K562 (cell line): Measurements from ENCODE around the gene IRX2. TPM values are rescaled to one million over a fixed set of nuclear protein-coding genes. Genes with fewer than 3 reads are reported as not detected.

Source experiments
- ATAC-seq: fragments of 200-7000 bp; cut with Tn5 transposase; 3 replicates; pipeline ENCODE4 v1.9.1; 2020; ENCODE audit warnings: moderate library complexity
- BruUV-seq: library from RNA; stranded (reverse); fragments of 400-500 nt; replicated peaks from 2 replicates; lab custom pipeline; 2021; lab: Mats Ljungman, UMichigan
- CTCF ChIA-PET: fragments of 300-600 bp; formaldehyde crosslinking; extraction: SDS; loops from one replicate; lab custom pipeline; 2021; ENCODE audit warnings: low intra/inter-chr PET ratio; lab: Yijun Ruan, JAX
- POLR2A ChIA-PET: fragments of 300-600, 350-650 bp; sonication (Branson Sonifier 250); formaldehyde crosslinking; extraction: SDS; loops from one replicate; lab custom pipeline; 2021; ENCODE audit warnings: antibody characterized with exemption, inconsistent platforms; lab: Yijun Ruan, JAX
- DNase-seq, 4 experiments: peaks; one replicate each; pipeline versions ENCODE4 v3.0.0 to v3.0.0-alpha.2; 2011 to 2018; ENCODE audit warnings: low spot score in 3 of 4, mixed read lengths in 3 of 4; ENCODE audit errors: extremely low read depth in 1 of 4
- FAIRE-seq: peaks from 2 replicates; lab custom pipeline; 2011; peaks lifted over from hg19 to GRCh38; lab: Jason Lieb, UNC
- H2AFZ ChIP-seq: 2 replicates; pipeline ENCODE4 v1.6.0; 2011; ENCODE audit warnings: low read depth, low read length, control low read depth, inconsistent platforms
- H3K27ac ChIP-seq: fragments of 200-600 bp; 3 replicates; pipeline ENCODE4 v1.8.0; 2011; ENCODE audit warnings: low read depth, mild to moderate bottlenecking, control low read depth, inconsistent platforms, low read length, moderate library complexity, mixed read lengths; ENCODE audit errors: extremely low read depth
- H3K27me3 ChIP-seq, 2 experiments: fragments of 300-600 bp in 1 of 2; 2 replicates in 1 of 2; 3 replicates in 1 of 2; pipeline versions ENCODE4 v1.6.0 to v1.8.0; 2011; ENCODE audit warnings: inconsistent platforms in 2 of 2, low read length in 2 of 2, mild to moderate bottlenecking in 1 of 2, mixed read lengths in 1 of 2, moderate library complexity in 1 of 2; ENCODE audit not compliant: control insufficient read depth in 2 of 2, insufficient read depth in 2 of 2
- H3K36me3 ChIP-seq: fragments of 300-600 bp; 3 replicates; pipeline ENCODE4 v1.8.0; 2011; ENCODE audit warnings: mild to moderate bottlenecking, low read length, inconsistent platforms; ENCODE audit not compliant: control insufficient read depth, insufficient read depth
- H3K4me1 ChIP-seq, 2 experiments: fragments of 200-600 bp in 1 of 2; replicated peaks in 1 of 2; 2 replicates in 1 of 2; 3 replicates in 1 of 2; pipeline versions ENCODE4 v1.5.1 to v1.8.0; 2011; ENCODE audit warnings: inconsistent platforms in 2 of 2, low read length in 2 of 2, mild to moderate bottlenecking in 1 of 2, mixed read lengths in 1 of 2, moderate library complexity in 1 of 2; ENCODE audit not compliant: control insufficient read depth in 2 of 2, insufficient read depth in 2 of 2
- H3K4me2 ChIP-seq: 2 replicates; pipeline ENCODE4 v1.6.1; 2011; ENCODE audit warnings: low read length, control low read depth, inconsistent platforms, mixed read lengths; ENCODE audit not compliant: insufficient read depth
- H3K4me3 ChIP-seq: fragments of 200-600 bp; sonication (generic), shearing (Covaris generic); 2 replicates; pipeline ENCODE4 v1.5.1; 2016; ENCODE audit warnings: control low read depth, inconsistent platforms
- H3K79me2 ChIP-seq: fragments of 200-600 bp; 3 replicates; pipeline ENCODE4 v1.8.0; 2011; ENCODE audit warnings: low read length, inconsistent platforms; ENCODE audit not compliant: control insufficient read depth, insufficient read depth
- H3K9ac ChIP-seq, 2 experiments: 2 replicates each; pipeline versions ENCODE4 v1.6.0 to v1.6.1; 2011; ENCODE audit warnings: low read depth in 2 of 2, low read length in 2 of 2, control low read depth in 1 of 2, inconsistent platforms in 1 of 2, mild to moderate bottlenecking in 1 of 2, mixed read lengths in 1 of 2; ENCODE audit not compliant: insufficient read depth in 1 of 2
- H3K9me1 ChIP-seq: one replicate; pipeline ENCODE4 v1.6.0; 2011; ENCODE audit warnings: inconsistent platforms, mild to moderate bottlenecking, low read length, moderate library complexity; ENCODE audit not compliant: control insufficient read depth, insufficient read depth
- H3K9me3 ChIP-seq: replicated peaks from 2 replicates; pipeline ENCODE4 v1.5.1; 2011; ENCODE audit warnings: low read depth, low read length, inconsistent platforms; ENCODE audit not compliant: control insufficient read depth, insufficient read depth
- H4K20me1 ChIP-seq: replicated peaks from 2 replicates; pipeline ENCODE4 v1.6.1; 2011; ENCODE audit warnings: low read length, inconsistent platforms, mixed read lengths; ENCODE audit not compliant: control insufficient read depth, insufficient read depth
- BCLAF1 ChIP-seq, 2 experiments: fragments of 450-650 bp in 1 of 2; IDR thresholded peaks; 2 replicates each; pipeline ENCODE4 v1.6.1; 2011 to 2017; ENCODE audit warnings: low read depth in 2 of 2, antibody characterized with exemption in 1 of 2, borderline replicate concordance in 1 of 2, low read length in 1 of 2, mild to moderate bottlenecking in 1 of 2, mixed read lengths in 1 of 2; ENCODE audit not compliant: control insufficient read depth in 1 of 2
- CREB1 ChIP-seq, 2 experiments: sonication (generic) in 1 of 2; formaldehyde crosslinking in 1 of 2; IDR thresholded peaks; 2 replicates each; pipeline versions ENCODE4 v1.6.1 to v1.8.0; 2012 to 2022; ENCODE audit warnings: inconsistent platforms in 1 of 2, mild to moderate bottlenecking in 1 of 2, missing genetic modification reagents in 1 of 2, moderate library complexity in 1 of 2
- CREB3L1 ChIP-seq: fragments of 450-650 bp; IDR thresholded peaks from 2 replicates; pipeline ENCODE4 v1.6.1; 2014; ENCODE audit warnings: low read depth, mild to moderate bottlenecking, moderate library complexity, borderline replicate concordance
- CTBP1 ChIP-seq: fragments of 450-650 bp; IDR thresholded peaks from 2 replicates; pipeline ENCODE4 v1.6.1; 2016; ENCODE audit warnings: borderline replicate concordance
- KAT7 ChIP-seq: sonication (generic); formaldehyde crosslinking; IDR thresholded peaks from 2 replicates; pipeline ENCODE4 v1.8.0; 2022; ENCODE audit warnings: missing genetic modification reagents, mild to moderate bottlenecking, borderline replicate concordance
- KLF16 ChIP-seq: IDR thresholded peaks from 2 replicates; pipeline ENCODE4 v1.6.1; 2016; ENCODE audit warnings: antibody characterized with exemption
- MTA3 ChIP-seq: fragments of 450-650 bp; formaldehyde crosslinking; IDR thresholded peaks from 2 replicates; pipeline ENCODE4 v1.6.1; 2017; ENCODE audit warnings: mild to moderate bottlenecking, borderline replicate concordance
- NFRKB ChIP-seq: fragments of 450-650 bp; IDR thresholded peaks from 2 replicates; pipeline ENCODE4 v1.6.1; 2016; ENCODE audit warnings: low read depth
- PHF20 ChIP-seq: fragments of 450-650 bp; IDR thresholded peaks from 2 replicates; pipeline ENCODE4 v1.6.1; 2018; ENCODE audit not compliant: partially characterized antibody
- SAFB ChIP-seq: fragments of 200-400 bp; formaldehyde crosslinking; IDR thresholded peaks from 2 replicates; pipeline ENCODE4 v1.6.1; 2017; ENCODE audit warnings: low read depth, low read length, borderline replicate concordance
- TAF7 ChIP-seq: fragments of 450-650 bp; IDR thresholded peaks from 2 replicates; pipeline ENCODE4 v1.6.1; 2016; ENCODE audit warnings: missing genetic modification characterization, missing compliant biosample characterization
- TCF7L2 ChIP-seq: fragments of 150-350 bp; IDR thresholded peaks from 2 replicates; pipeline ENCODE4 v1.6.1; 2016; ENCODE audit warnings: low read depth, mild to moderate bottlenecking, low read length, moderate library complexity
- ZBTB43 ChIP-seq: sonication (generic); formaldehyde crosslinking; IDR thresholded peaks from 2 replicates; pipeline ENCODE4 v1.8.0; 2023; ENCODE audit warnings: mild to moderate bottlenecking, missing genetic modification reagents
- ZC3H8 ChIP-seq: fragments of 450-650 bp; IDR thresholded peaks from 2 replicates; pipeline ENCODE4 v1.6.1; 2017
- ZFX ChIP-seq: sonication (generic); formaldehyde crosslinking; IDR thresholded peaks from 2 replicates; pipeline ENCODE4 v1.8.0; 2022; ENCODE audit warnings: mild to moderate bottlenecking, missing genetic modification reagents, moderate library complexity
- ZNF217 ChIP-seq: sonication (generic); formaldehyde crosslinking; IDR thresholded peaks from 2 replicates; pipeline ENCODE4 v1.8.0; 2022; ENCODE audit warnings: mild to moderate bottlenecking, missing genetic modification reagents
- WGBS: fragments of 100-300 bp; shearing (Covaris generic); methylation state at CpG from one replicate; pipeline ENCODE4 v1.1.6; 2016; ENCODE audit warnings: low coverage, mixed read lengths; ENCODE audit not compliant: insufficient coverage; ENCODE audit errors: missing lambda C conversion rate; 5-methylcytosine and 5-hydroxymethylcytosine counted together
- in situ Hi-C: fragments of 300-500 bp; cut with MboI; formaldehyde crosslinking; loops from 4 replicates; pipeline ENCODE4 v1.15.0; 2018; ENCODE audit warnings: inconsistent platforms, mixed read lengths
- intact Hi-C: fragments of 100-400 bp; cut with micrococcal nuclease; formaldehyde crosslinking; loops from 2 replicates; pipeline ENCODE4 v1.14.2; 2022
- polyA plus RNA-seq, 8 experiments: library from polyadenylated mRNA; depleted of rRNA in 4 of 8; stranded (reverse) in 5 of 8; unstranded in 3 of 8; fragments of >200 nt; fragmentation: Nextera tagmentation in 2 of 8; fragmentation: Illumina TruSeq in 1 of 8; extraction: Ambion mirVana in 2 of 8; extraction: Trizol in 1 of 8; gene quantifications; 2 replicates each; pipeline versions ENCODE4 v1.2.1 to v1.2.3, GENCODE V29; 2011 to 2014; ENCODE audit warnings: inconsistent platforms in 1 of 8, missing spikeins in 1 of 8
- total RNA-seq, 7 experiments: library from RNA; depleted of rRNA in 6 of 7; stranded (reverse); fragments of >200 nt in 6 of 7; fragmentation: Illumina TruSeq in 2 of 7; extraction: Trizol in 2 of 7; gene quantifications; 2 replicates each; pipeline versions ENCODE4 v1.2.1 to v1.2.3, GENCODE V29; 2011 to 2021; ENCODE audit warnings: low replicate concordance in 1 of 7

The IRX2 gene
- total and polyA plus RNA-seq, 9 of the 15 experiments (the other 6 are each of a cell fraction or from before 2014, with no cell fraction given) = 0.13 TPM; not detected in 8

GRCh38 chr5:2750026-2750757, 1.3 kb downstream of the IRX2 start:
- no peaks in the 10 kb centered on the region for H3K9me1 ChIP-seq
- no peak overlapping the region for H3K9ac ChIP-seq
- BruUV-seq = no TSS peak
- H3K4me2 ChIP-seq = no peak overlapping the region
- H4K20me1 ChIP-seq = no peaks in the 10 kb centered on the region
- H3K27ac ChIP-seq = no peak overlapping the region
- in situ Hi-C loops (no loop called here), intact Hi-C loops (no loop called here)
- H2AFZ ChIP-seq = no peak overlapping the region
- peaks cover 0 to 6% of the 10 kb centered on the region in 2 experiments; a peak in 1 of 5 replicates for H3K4me1 ChIP-seq
- no peaks in the 10 kb centered on the region for H3K9me3 ChIP-seq
- no peaks in the 10 kb centered on the region for H3K79me2 ChIP-seq
- ChIA-PET POLR2A (no interaction called here), CTCF (no interaction called here)
- H3K36me3 ChIP-seq = no peaks in the 10 kb centered on the region
- no peak for DNase-seq
- H3K4me3 ChIP-seq = no peak overlapping the region
- ATAC-seq = no peak
- 61% methylated on average over 46 of the region's 63 CpGs for WGBS
- TF ChIP-seq TCF7L2 = no peak
- no peak for TF ChIP-seq CREB3L1
- TF ChIP-seq ZC3H8 = no peak
- TF ChIP-seq CREB1 (IDR thresholded peaks at IDR 0.05) = no peak
- no peak for TF ChIP-seq CREB1 (CRISPR knock-in tag; IDR thresholded peaks at IDR 0.05)
- no peak for TF ChIP-seq SAFB
- no peak for TF ChIP-seq KLF16
- no peak for TF ChIP-seq TAF7 (tag)
- no peak for TF ChIP-seq CTBP1
- TF ChIP-seq ZBTB43 (CRISPR knock-in tag) = no peak
- no peak for TF ChIP-seq MTA3
- TF ChIP-seq ZFX (CRISPR knock-in tag) = no peak
- no peak for TF ChIP-seq BCLAF1 (IDR thresholded peaks at IDR 0.05; ENCODE audit: borderline replicate concordance in 1 of 2, control insufficient read depth in 1 of 2, low read depth in 2 of 2, low read length in 1 of 2)
- no peak for TF ChIP-seq ZNF217 (CRISPR knock-in tag)
- TF ChIP-seq KAT7 (CRISPR knock-in tag) = no peak
- no peak for TF ChIP-seq NFRKB
- no peak for TF ChIP-seq PHF20
- no peak for FAIRE-seq
- peaks cover 5 to 16% of the 10 kb centered on the region in 2 experiments; a peak in 2 of 5 replicates for H3K27me3 ChIP-seq
